OCI-M2 (cell line): ENCODE measurements around the gene KYAT1.
"Not testable (repeated sequence)": the region's sequence is repeated elsewhere in the genome, so short reads cannot be mapped to it uniquely, and the experiment has no call there.

ENCODE experiments used
- DNase-seq: peaks from one replicate; lab custom pipeline; 2025; ENCODE audit not compliant: unreplicated experiment; lab: John Stamatoyannopoulos, UW

The KYAT1 gene

GRCh38 chr9:128843171-128843570 lies 38.6 kb downstream of the KYAT1 start:
- not testable (repeated sequence) for DNase-seq

- DNase-seq, result no peak
These were observed 39.9 kb downstream of the KYAT1 start for GRCh38 chr9:128841694-128842492.

GRCh38 chr9:128840524-128840923 lies 41.2 kb downstream of the KYAT1 start:
- no peak for DNase-seq

- no peak for DNase-seq
These were observed 43.4 kb downstream of the KYAT1 start for GRCh38 chr9:128838338-128838737.

GRCh38 chr9:128836509-128837145 lies 45.1 kb downstream of the KYAT1 start:
- DNase-seq, result no peak

GRCh38 chr9:128835246-128836210 lies 46.2 kb downstream of the KYAT1 start:
- no peak for DNase-seq

- no peak for DNase-seq
These were observed 48.1 kb downstream of the KYAT1 start for GRCh38 chr9:128833696-128834095.

GRCh38 chr9:128829477-128830251 lies 52.1 kb downstream of the KYAT1 start, which contains the start of gene SPOUT1:
Gene SPOUT1, minus strand, starts transcription at chr9:128829794. Its CDS starts 14 bp downstream, at chr9:128829780.
- DNase-seq, result no peak

- DNase-seq, result no peak
These were observed 52.9 kb downstream of the KYAT1 start for GRCh38 chr9:128828719-128829452.

- DNase-seq, result no peak
These were observed 53.5 kb downstream of the KYAT1 start for GRCh38 chr9:128828267-128828666.

- DNase-seq, result no peak
These were observed 55.6 kb downstream of the KYAT1 start for GRCh38 chr9:128825923-128826700.

- no peak for DNase-seq
These were observed 56.8 kb downstream of the KYAT1 start for GRCh38 chr9:128824911-128825310.

- no peak for DNase-seq
These were observed 57.8 kb downstream of the KYAT1 start for GRCh38 chr9:128823903-128824406.

GRCh38 chr9:128823362-128823902 lies 58.3 kb downstream of the KYAT1 start:
- no peak for DNase-seq

GRCh38 chr9:128822407-128823042 lies 59.2 kb downstream of the KYAT1 start:
- DNase-seq, result no peak

GRCh38 chr9:128821584-128822406 lies 60.0 kb downstream of the KYAT1 start:
- no peak for DNase-seq
